MCF 10A (cell line): ENCODE data around the gene MUTYH. TPM values are rescaled to one million over a fixed set of nuclear protein-coding genes. Genes with fewer than 3 reads are reported as not detected.
"Not testable (repeated sequence)": the region's sequence is repeated elsewhere in the genome, so short reads cannot be mapped to it uniquely, and the experiment has no call there.

Experiments
- BruUV-seq: library from RNA; stranded (reverse); fragments of 400-500 nt; replicated peaks from 2 replicates; lab custom pipeline; 2021; lab: Mats Ljungman, UMichigan
- CTCF ChIA-PET: fragments of 300-600 bp; sonication (Branson Sonifier 250); formaldehyde crosslinking; extraction: SDS; loops from one replicate; lab custom pipeline; 2021; ENCODE audit warnings: antibody characterized with exemption, inconsistent platforms; lab: Yijun Ruan, JAX
- POLR2A ChIA-PET: fragments of 300-600, 350-650 bp; sonication (Branson Sonifier 250); formaldehyde crosslinking; extraction: SDS; loops from one replicate; lab custom pipeline; 2020; ENCODE audit warnings: antibody characterized with exemption, inconsistent platforms; lab: Yijun Ruan, JAX
- DNase-seq: peaks from one replicate; pipeline ENCODE4 v3.0.0-alpha.2; 2018; ENCODE audit not compliant: unreplicated experiment
- H3K27ac Mint-ChIP-seq: one replicate; pipeline ENCODE4 v1.8.0; 2022; ENCODE audit warnings: mild to moderate bottlenecking, low read depth, mixed read lengths; ENCODE audit not compliant: unreplicated experiment
- H3K27me3 Mint-ChIP-seq: one replicate; pipeline ENCODE4 v1.8.0; 2022; ENCODE audit warnings: mixed read lengths; ENCODE audit not compliant: insufficient read depth, unreplicated experiment
- H3K36me3 Mint-ChIP-seq: one replicate; pipeline ENCODE4 v1.8.0; 2022; ENCODE audit warnings: mild to moderate bottlenecking, moderate library complexity, mixed read lengths; ENCODE audit not compliant: insufficient read depth, unreplicated experiment
- H3K4me1 Mint-ChIP-seq: one replicate; pipeline ENCODE4 v1.8.0; 2022; ENCODE audit warnings: mixed read lengths; ENCODE audit not compliant: insufficient read depth, unreplicated experiment
- H3K4me3 Mint-ChIP-seq: one replicate; pipeline ENCODE4 v1.8.0; 2022; ENCODE audit warnings: mild to moderate bottlenecking, moderate library complexity, mixed read lengths; ENCODE audit not compliant: unreplicated experiment
- H3K9me3 Mint-ChIP-seq: one replicate; pipeline ENCODE4 v1.8.0; 2022; ENCODE audit warnings: mixed read lengths; ENCODE audit not compliant: unreplicated experiment
- CTCF ChIP-seq: fragments of 200-600 bp; IDR thresholded peaks from one replicate; pipeline ENCODE4 v1.8.0; 2022; ENCODE audit warnings: antibody characterized with exemption, mild to moderate bottlenecking; ENCODE audit not compliant: unreplicated experiment
- intact Hi-C: fragments of 100-400 bp; cut with micrococcal nuclease; formaldehyde crosslinking; loops from 2 replicates; pipeline ENCODE4 v1.14.1; 2022
- total RNA-seq: library from RNA; stranded (reverse); gene quantifications from 2 replicates; pipeline ENCODE4 v1.2.3, GENCODE V29; 2022

Gene MUTYH
- total RNA-seq, 1 experiment from 2014 or later, result 31.3 TPM

GRCh38 chr1:45291716-45292115, 48.5 kb downstream of the MUTYH start:
- Mint-ChIP-seq H3K4me3 (no peak overlapping the region), H3K27ac (no peak overlapping the region), H3K9me3 (no peaks in the 10 kb centered on the region), H3K4me1 (no peaks in the 10 kb centered on the region), H3K36me3 (no peaks in the 10 kb centered on the region), H3K27me3 (peaks cover 11% of the 10 kb centered on the region)
- intact Hi-C loops, result no loop called here
- CTCF ChIA-PET, result interaction anchor here (1.3 to 14.0 kb wide), 3 partner anchors 9 to 276 kb away, joined by 4 to 437 read pairs (median 17); partner anchors contain the start of genes HECTD3 and UROD
- DNase-seq, result no peak
- no TSS peak for BruUV-seq
- POLR2A ChIA-PET, result interaction anchor here (1.0 kb wide), 1 partner anchor 279 kb away, joined by 3 read pairs; the partner anchor contains the start of gene UROD
- TF ChIP-seq CTCF, result no peak

GRCh38 chr1:45291002-45291401, 49.2 kb downstream of the MUTYH start:
- CTCF ChIA-PET, result interaction anchor here (0.6 to 14.0 kb wide), 4 partner anchors 10 to 1085 kb away, joined by 4 to 437 read pairs (median 10); partner anchors contain the start of genes HECTD3 and UROD
- H3K27me3 Mint-ChIP-seq, result peaks cover 12% of the 10 kb centered on the region
- H3K9me3 Mint-ChIP-seq, H3K4me3 Mint-ChIP-seq, H3K36me3 Mint-ChIP-seq, H3K27ac Mint-ChIP-seq, BruUV-seq, H3K4me1 Mint-ChIP-seq, intact Hi-C loops, POLR2A ChIA-PET, DNase-seq: not testable (repeated sequence)

- H3K4me3 Mint-ChIP-seq, H3K9me3 Mint-ChIP-seq, H3K27ac Mint-ChIP-seq, DNase-seq, BruUV-seq, H3K36me3 Mint-ChIP-seq, H3K4me1 Mint-ChIP-seq, CTCF ChIA-PET, POLR2A ChIA-PET, intact Hi-C loops: not testable (repeated sequence)
- H3K27me3 Mint-ChIP-seq, result peaks cover 31% of the 10 kb centered on the region
Measured at GRCh38 chr1:45286521-45286920, 53.7 kb downstream of the MUTYH start.

GRCh38 chr1:45284858-45285257, 55.4 kb downstream of the MUTYH start:
- POLR2A ChIA-PET, H3K36me3 Mint-ChIP-seq, H3K4me3 Mint-ChIP-seq, H3K27ac Mint-ChIP-seq, DNase-seq, H3K9me3 Mint-ChIP-seq, H3K4me1 Mint-ChIP-seq, intact Hi-C loops, BruUV-seq: not testable (repeated sequence)
- H3K27me3 Mint-ChIP-seq, result peaks cover 33% of the 10 kb centered on the region
- CTCF ChIA-PET, result interaction anchor here (0.7 kb wide), 2 partner anchors 18 to 563 kb away, joined by 3 to 4 read pairs; no protein-coding TSS in a partner anchor

GRCh38 chr1:45282351-45282750, 57.9 kb downstream of the MUTYH start:
- no peaks in the 10 kb centered on the region for H3K36me3 Mint-ChIP-seq
- peaks cover 9% of the 10 kb centered on the region for H3K9me3 Mint-ChIP-seq
- ChIA-PET CTCF (interaction anchor here (0.7 to 1.0 kb wide), 3 partner anchors 18 to 189 kb away, joined by 3 to 5 read pairs (median 3); no protein-coding TSS in a partner anchor), POLR2A (no interaction called here)
- no peaks in the 10 kb centered on the region for H3K4me1 Mint-ChIP-seq
- no TSS peak for BruUV-seq
- TF ChIP-seq CTCF, result no peak
- no peak overlapping the region for H3K4me3 Mint-ChIP-seq
- H3K27ac Mint-ChIP-seq, result no peak overlapping the region
- no peak for DNase-seq
- intact Hi-C loops, result no loop called here
- peaks cover 29% of the 10 kb centered on the region for H3K27me3 Mint-ChIP-seq

Other genes starting within 250 kb of the MUTYH start
- gene ZSWIM5, start 133.8 kb downstream of the MUTYH start, total RNA-seq, result 0.14 and 0.32 TPM in 2 replicates
- 0.37 TPM in 1 of 2 replicates, not detected in the other for gene HPDL, start 13.5 kb downstream of the MUTYH start, total RNA-seq
- gene TOE1, start 270 bp downstream of the MUTYH start, total RNA-seq, result 11.1 and 13.3 TPM in 2 replicates
- 0.71 and 1.4 TPM in 2 replicates for gene TESK2, start 150.7 kb upstream of the MUTYH start, total RNA-seq
- 9.4 and 9.5 TPM in 2 replicates for gene CCDC163, start 159.6 kb upstream of the MUTYH start, total RNA-seq
- gene MMACHC, start 159.9 kb upstream of the MUTYH start, total RNA-seq, result 12.4 and 14.8 TPM in 2 replicates
- 207 and 242 TPM in 2 replicates for gene PRDX1, start 181.4 kb upstream of the MUTYH start, total RNA-seq
- 108 and 142 TPM in 2 replicates for gene AKR1A1, start 210.4 kb upstream of the MUTYH start, total RNA-seq
- gene NASP, start 243.6 kb upstream of the MUTYH start, total RNA-seq, result 76.4 and 84.6 TPM in 2 replicates